GM15510 (cell line): Measurements from ENCODE around the gene EDC3.

ENCODE experiments used
- POLR2A ChIP-seq: IDR thresholded peaks from 3 replicates; pipeline ENCODE4 v1.6.1; 2011; ENCODE audit warnings: borderline replicate concordance; ENCODE audit not compliant: insufficient read length; ENCODE audit errors: extremely low read depth

EDC3 gene

DNA sequence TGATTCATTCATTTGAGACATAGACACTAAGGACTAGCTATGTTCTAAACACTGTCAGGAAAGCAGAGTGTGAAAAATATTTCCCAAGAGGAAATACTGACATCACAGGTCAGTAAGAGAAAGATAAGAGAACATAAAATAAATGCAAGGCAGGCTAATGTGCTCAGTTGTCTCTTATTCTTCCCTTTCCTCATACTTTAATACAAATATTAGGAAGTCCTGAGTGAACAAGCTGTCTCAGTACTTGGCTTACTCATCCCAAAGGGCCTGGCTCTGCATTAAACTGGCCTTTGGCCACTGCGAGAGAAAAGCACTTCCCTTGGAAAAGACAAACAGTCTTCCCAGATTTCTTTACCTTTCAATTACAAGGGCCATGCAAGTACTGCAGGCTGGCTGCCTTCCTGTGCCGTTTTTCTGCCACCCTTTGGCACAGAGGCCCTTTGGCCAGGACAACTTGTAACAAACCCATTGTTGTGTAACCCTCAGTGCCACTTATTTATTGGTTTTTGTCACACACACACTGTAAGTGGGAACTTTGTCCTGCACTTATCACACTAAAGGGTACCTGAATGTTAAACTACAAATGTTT, 31.7 kb downstream of the EDC3 start:
- no peak for TF ChIP-seq POLR2A

DNA sequence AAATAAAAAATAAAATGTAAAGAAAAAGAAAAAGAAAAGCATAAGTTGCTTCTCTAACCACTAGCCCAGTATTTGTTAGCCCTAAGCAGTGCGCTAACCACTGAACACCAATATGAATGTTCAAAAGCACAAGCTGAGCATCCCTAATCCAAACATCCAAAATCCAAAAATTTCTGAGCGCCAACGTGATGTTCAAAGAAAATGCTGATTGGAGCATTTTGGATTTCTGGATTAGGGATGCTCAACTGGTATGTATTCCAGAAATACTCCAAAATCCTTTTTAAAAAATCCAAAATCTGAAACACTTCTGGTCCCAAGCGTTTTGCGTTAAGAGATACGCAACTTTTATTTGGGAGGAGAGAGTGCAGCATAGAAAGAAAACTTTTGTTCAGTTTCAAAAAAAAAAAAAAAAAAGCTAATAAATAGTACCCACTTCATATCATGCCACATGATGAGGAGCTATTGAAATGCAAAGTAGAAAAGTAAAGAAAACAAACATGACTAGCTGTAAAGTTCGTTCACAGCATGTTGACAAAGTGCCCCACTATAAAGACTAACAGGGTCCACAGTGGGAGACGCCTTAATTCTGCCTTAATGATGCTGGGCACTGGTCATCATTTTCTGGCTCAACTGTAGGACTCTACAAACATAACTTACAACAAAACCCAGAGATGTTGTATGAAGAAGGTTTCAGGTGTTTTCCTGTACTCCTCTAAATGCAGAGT, 32.4 kb downstream of the EDC3 start:
- TF ChIP-seq POLR2A: no peak

GRCh38 chr15:74662064-74662860, 33.6 kb downstream of the EDC3 start:
- TF ChIP-seq POLR2A: no peak

- no peak for TF ChIP-seq POLR2A
Observed at GRCh38 chr15:74657846-74658245, 38.0 kb downstream of the EDC3 start.

GRCh38 chr15:74656935-74657535, 38.8 kb downstream of the EDC3 start:
- TF ChIP-seq POLR2A: no peak

- no peak for TF ChIP-seq POLR2A
Observed at GRCh38 chr15:74655424-74655823, 40.4 kb downstream of the EDC3 start.

- TF ChIP-seq POLR2A: no peak
Observed at GRCh38 chr15:74653426-74654102, 42.3 kb downstream of the EDC3 start.

- TF ChIP-seq POLR2A: no peak
Observed at GRCh38 chr15:74651242-74651741, 44.5 kb downstream of the EDC3 start.

GRCh38 chr15:74648051-74648842, 47.6 kb downstream of the EDC3 start:
- TF ChIP-seq POLR2A: no peak

- TF ChIP-seq POLR2A: no peak
Observed at GRCh38 chr15:74646480-74646879, 49.3 kb downstream of the EDC3 start.

GRCh38 chr15:74643665-74644204, 52.1 kb downstream of the EDC3 start:
- TF ChIP-seq POLR2A: no peak

DNA sequence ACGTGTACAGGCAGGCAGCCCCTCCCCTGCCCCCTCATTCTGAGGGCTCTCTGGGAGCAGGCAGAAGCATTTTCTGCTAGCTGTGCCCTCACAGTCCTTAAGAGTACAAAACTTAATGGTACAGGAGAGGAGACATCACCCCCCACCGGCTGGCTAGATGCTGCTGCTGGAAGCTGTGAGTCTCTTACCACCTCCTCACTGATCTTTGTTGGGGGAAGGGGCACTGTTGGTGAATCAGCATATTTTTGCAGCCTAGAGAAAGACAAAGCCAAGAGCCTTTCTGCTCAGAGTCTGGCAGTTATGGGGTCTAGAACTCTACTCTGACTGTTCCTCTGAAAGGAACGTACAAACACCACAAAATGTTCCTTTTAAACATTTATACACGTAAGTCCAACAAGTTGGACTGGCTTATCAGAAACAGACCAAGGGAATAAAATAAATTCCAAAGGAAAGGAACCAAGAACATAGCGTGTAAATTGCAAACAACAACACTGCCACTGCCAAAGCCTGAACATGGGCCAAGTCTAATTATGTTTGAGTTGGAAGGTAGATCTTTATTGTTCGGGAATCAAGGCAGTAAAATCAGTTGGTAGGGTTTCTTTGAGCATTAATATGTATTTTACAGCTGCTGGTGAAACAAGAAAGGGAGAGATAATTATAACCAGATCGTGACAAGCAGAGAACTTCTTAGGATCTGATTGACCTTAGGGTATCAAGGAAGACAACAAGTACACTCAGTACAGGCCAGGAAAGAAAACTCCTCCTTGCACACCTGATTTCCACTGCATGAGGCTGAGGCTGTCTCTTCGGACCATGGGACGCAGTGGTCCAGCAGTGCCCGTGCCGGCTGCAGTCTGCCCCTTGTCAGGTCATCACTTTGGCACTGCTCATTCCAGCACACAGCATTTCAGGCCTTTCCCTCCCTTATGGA, 52.8 kb downstream of the EDC3 start:
- TF ChIP-seq POLR2A: no peak

- no peak for TF ChIP-seq POLR2A
Observed at GRCh38 chr15:74642348-74642733, 53.5 kb downstream of the EDC3 start.

- no peak for TF ChIP-seq POLR2A
Observed at GRCh38 chr15:74641151-74641550, 54.7 kb downstream of the EDC3 start.
